ENCODE data around the gene POLA1. TPM values are rescaled to one million over a fixed set of nuclear protein-coding genes. Genes with fewer than 3 reads are reported as not detected.

Gene POLA1
- total and polyA plus RNA-seq, 7 donors: 1.8 to 15.0 (median 11.4) TPM

DNA sequence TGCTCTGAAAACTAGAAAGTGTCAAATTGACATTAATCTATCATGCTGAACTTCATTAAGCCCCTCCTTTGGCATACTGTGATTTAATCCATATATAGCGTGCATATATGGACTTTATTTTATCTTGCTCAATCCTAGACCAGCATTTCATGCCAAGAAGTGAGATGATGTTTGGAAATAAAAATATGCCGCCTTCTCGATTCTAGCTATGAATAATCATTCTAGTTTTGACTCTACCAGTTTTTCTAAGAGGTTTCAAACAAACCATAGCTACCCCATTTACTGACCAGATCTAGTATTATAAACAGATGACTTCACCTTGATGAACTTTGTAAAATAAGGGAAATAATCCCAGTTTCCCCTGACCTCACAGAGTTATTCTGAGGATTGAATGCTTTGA is 227.1 kb downstream of the POLA1 start:
- Histone ChIP-seq H3K4me1 (no peaks in the 10 kb centered on the region), H3K36me3 (no peaks in the 10 kb centered on the region), H3K4me3 (no peak overlapping the region), H3K27me3 (no peaks in the 10 kb centered on the region), H3K9me3 (no peaks in the 10 kb centered on the region), H3K27ac (no peak overlapping the region)
- TF ChIP-seq EP300 (IDR thresholded peaks at IDR 0.05): no peak
- no peak for TF ChIP-seq POLR2A (IDR thresholded peaks at IDR 0.05)
- TF ChIP-seq, protein P1, sequence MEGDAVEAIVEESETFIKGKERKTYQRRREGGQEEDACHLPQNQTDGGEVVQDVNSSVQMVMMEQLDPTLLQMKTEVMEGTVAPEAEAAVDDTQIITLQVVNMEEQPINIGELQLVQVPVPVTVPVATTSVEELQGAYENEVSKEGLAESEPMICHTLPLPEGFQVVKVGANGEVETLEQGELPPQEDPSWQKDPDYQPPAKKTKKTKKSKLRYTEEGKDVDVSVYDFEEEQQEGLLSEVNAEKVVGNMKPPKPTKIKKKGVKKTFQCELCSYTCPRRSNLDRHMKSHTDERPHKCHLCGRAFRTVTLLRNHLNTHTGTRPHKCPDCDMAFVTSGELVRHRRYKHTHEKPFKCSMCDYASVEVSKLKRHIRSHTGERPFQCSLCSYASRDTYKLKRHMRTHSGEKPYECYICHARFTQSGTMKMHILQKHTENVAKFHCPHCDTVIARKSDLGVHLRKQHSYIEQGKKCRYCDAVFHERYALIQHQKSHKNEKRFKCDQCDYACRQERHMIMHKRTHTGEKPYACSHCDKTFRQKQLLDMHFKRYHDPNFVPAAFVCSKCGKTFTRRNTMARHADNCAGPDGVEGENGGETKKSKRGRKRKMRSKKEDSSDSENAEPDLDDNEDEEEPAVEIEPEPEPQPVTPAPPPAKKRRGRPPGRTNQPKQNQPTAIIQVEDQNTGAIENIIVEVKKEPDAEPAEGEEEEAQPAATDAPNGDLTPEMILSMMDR (IDR thresholded peaks at IDR 0.05): no peak
- no peak for TF ChIP-seq POLR2AphosphoS5 (IDR thresholded peaks at IDR 0.05)
- WGBS, 2 donors: 87 to 94% methylated on average over 3 of the region's 3 CpGs
- intact Hi-C loops (cut with DNase I): no loop called here
- DNase-seq: no peak

DNA sequence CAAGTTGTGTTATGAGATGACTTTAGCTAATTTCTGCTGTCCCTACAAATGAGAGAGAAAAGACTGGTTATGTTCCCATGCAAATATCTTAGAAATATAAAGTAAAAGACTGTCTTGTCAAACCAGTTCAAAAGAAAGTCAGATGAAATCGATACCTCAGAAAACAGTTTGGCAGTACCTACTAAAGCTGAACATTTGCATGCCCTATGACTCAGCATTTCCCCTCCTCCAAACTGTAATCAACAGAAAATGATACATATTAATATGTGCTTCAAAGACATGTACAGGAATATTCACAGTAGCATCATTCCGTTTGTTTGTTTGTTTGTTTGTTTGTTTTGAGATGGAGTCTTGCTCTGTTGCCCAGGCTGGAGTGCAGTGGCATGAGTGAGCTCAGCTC is 231.7 kb downstream of the POLA1 start:
- TF ChIP-seq, protein P1 (IDR thresholded peaks at IDR 0.05): no peak
- TF ChIP-seq EP300 (IDR thresholded peaks at IDR 0.05) (no peak), POLR2A (IDR thresholded peaks at IDR 0.05) (no peak), POLR2AphosphoS5 (IDR thresholded peaks at IDR 0.05) (no peak)
- intact Hi-C loops (cut with DNase I): no loop called here
- Histone ChIP-seq H3K27me3 (no peaks in the 10 kb centered on the region), H3K4me1 (no peaks in the 10 kb centered on the region), H3K27ac (no peak overlapping the region), H3K9me3 (no peaks in the 10 kb centered on the region), H3K36me3 (no peaks in the 10 kb centered on the region), H3K4me3 (no peak overlapping the region)
- no peak for DNase-seq
- WGBS, 2 donors: 87 to 92% methylated on average over 2 of the region's 2 CpGs

DNA sequence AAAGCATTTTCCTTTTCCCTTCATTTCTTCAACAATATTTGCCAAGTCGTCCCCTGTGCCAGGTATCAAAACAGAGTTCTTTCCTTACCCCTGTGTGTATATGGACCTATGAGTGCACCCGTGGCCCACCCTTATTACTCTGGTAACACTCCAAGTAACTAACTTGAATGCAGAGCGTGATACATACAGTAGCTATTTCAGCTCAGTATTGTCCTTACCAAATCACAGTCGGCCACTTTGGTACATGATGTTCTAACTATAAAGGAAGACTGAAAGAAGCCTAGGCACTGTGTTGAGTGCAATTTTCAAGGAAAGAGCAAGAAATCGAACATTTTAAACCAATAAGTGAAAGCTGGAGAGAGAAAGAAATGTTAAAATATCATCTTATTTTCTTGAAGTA is 233.7 kb downstream of the POLA1 start:
- no peaks in the 10 kb centered on the region for H3K9me3 ChIP-seq
- H3K4me1 ChIP-seq: no peaks in the 10 kb centered on the region
- no peaks in the 10 kb centered on the region for H3K27me3 ChIP-seq
- 94 to 95% methylated on average over 5 of the region's 5 CpGs for WGBS, 2 donors
- H3K36me3 ChIP-seq: no peaks in the 10 kb centered on the region
- intact Hi-C loops (cut with DNase I): no loop called here
- no peak overlapping the region for H3K27ac ChIP-seq
- TF ChIP-seq POLR2A (IDR thresholded peaks at IDR 0.05): no peak
- TF ChIP-seq, protein P1 (IDR thresholded peaks at IDR 0.05): no peak
- H3K4me3 ChIP-seq: no peak overlapping the region
- DNase-seq: no peak

DNA sequence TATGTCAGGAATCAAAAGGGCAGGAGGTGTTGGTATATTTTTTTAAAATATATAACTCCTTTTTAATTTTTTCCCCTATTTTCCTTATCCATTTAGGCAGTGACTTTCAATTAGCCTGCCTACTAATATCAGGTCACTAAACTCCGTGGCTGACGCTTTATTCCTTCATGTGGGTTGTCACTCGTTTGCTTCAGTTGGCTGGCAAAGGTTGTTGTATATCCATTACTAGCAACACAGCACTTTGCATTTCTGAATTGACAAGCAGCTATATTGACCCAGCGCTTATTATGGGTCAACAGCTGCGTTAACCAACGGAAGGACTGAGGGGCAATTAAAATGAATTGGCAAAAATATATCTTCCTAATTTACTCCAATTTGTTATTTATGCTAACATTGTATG is 234.4 kb downstream of the POLA1 start:
- Histone ChIP-seq H3K36me3 (no peaks in the 10 kb centered on the region), H3K27me3 (no peaks in the 10 kb centered on the region), H3K9me3 (no peaks in the 10 kb centered on the region), H3K4me3 (no peak overlapping the region), H3K4me1 (no peaks in the 10 kb centered on the region), H3K27ac (no peak overlapping the region)
- 93 to 94% methylated on average over 6 of the region's 6 CpGs for WGBS, 2 donors
- intact Hi-C loops (cut with DNase I): no loop called here
- TF ChIP-seq POLR2AphosphoS5 (IDR thresholded peaks at IDR 0.05) (no peak), POLR2A (IDR thresholded peaks at IDR 0.05) (no peak), EP300 (IDR thresholded peaks at IDR 0.05) (no peak)
- TF ChIP-seq, protein P1 (IDR thresholded peaks at IDR 0.05): no peak
- DNase-seq: no peak

DNA sequence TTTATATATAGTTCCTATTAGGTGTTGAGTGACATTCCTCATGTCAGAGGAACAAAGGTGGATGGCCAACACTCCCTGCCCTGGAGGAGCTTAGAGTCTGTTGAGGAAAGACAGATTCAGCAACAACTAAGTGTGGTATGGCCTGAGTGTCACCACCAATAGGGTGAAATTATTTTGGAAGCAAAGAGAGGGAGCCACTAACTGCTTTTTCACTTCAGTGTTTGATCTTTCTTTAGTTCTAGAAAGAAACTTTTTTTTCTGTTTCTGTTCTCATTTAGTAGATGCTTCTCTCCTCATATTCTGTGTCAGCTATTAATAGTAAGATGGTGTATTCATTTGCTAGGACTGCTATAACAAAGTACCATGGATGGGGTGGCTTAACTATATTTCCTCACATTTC is 240.6 kb downstream of the POLA1 start:
- Histone ChIP-seq H3K27me3 (no peaks in the 10 kb centered on the region), H3K27ac (no peak overlapping the region), H3K36me3 (no peaks in the 10 kb centered on the region), H3K4me3 (no peak overlapping the region), H3K9me3 (no peaks in the 10 kb centered on the region), H3K4me1 (no peaks in the 10 kb centered on the region)
- TF ChIP-seq POLR2AphosphoS5 (IDR thresholded peaks at IDR 0.05) (no peak), EP300 (IDR thresholded peaks at IDR 0.05) (no peak), POLR2A (IDR thresholded peaks at IDR 0.05) (no peak)
- TF ChIP-seq, protein P1 (IDR thresholded peaks at IDR 0.05): no peak
- intact Hi-C loops (cut with DNase I): no loop called here
- no peak for DNase-seq
